HEK293T (cell line): ENCODE data around the gene CAPZA2.
"Not testable (repeated sequence)": the region's sequence is repeated elsewhere in the genome, so short reads cannot be mapped to it uniquely, and the experiment has no call there.

Experiments
- ARNT ChIP-seq: fragments of 450-650 bp; IDR thresholded peaks from 2 replicates; pipeline ENCODE4 v1.6.1; 2017; ENCODE audit warnings: mild to moderate bottlenecking
- BHLHE40 ChIP-seq: fragments of 450-650 bp; IDR thresholded peaks from 2 replicates; pipeline ENCODE4 v1.6.1; 2016; ENCODE audit warnings: mild to moderate bottlenecking, moderate library complexity, borderline replicate concordance
- ELF4 ChIP-seq: fragments of 450-650 bp; IDR thresholded peaks from 2 replicates; pipeline ENCODE4 v1.6.1; 2017; ENCODE audit warnings: antibody characterized with exemption
- FOXA1 ChIP-seq: fragments of 450-650 bp; IDR thresholded peaks from 2 replicates; pipeline ENCODE4 v1.6.1; 2016; ENCODE audit warnings: mild to moderate bottlenecking
- FOXK2 ChIP-seq: fragments of 450-650 bp; IDR thresholded peaks from 2 replicates; pipeline ENCODE4 v1.6.1; 2016; ENCODE audit warnings: mild to moderate bottlenecking
- HDGF ChIP-seq: fragments of 450-650 bp; IDR thresholded peaks from 2 replicates; pipeline ENCODE4 v1.6.1; 2017; ENCODE audit warnings: antibody characterized with exemption, borderline replicate concordance
- NFRKB ChIP-seq: fragments of 450-650 bp; IDR thresholded peaks from 2 replicates; pipeline ENCODE4 v1.6.1; 2016; ENCODE audit warnings: mild to moderate bottlenecking, moderate library complexity
- SP1 ChIP-seq: fragments of 450-650 bp; IDR thresholded peaks from 2 replicates; pipeline ENCODE4 v1.6.1; 2017
- TARDBP ChIP-seq: fragments of 450-650 bp; IDR thresholded peaks from 2 replicates; pipeline ENCODE4 v1.6.1; 2016
- TF ChIP-seq, protein P1 (sequence below): fragments of 450-650 bp; IDR thresholded peaks from 2 replicates; pipeline ENCODE4 v1.6.1; 2016

DNA sequence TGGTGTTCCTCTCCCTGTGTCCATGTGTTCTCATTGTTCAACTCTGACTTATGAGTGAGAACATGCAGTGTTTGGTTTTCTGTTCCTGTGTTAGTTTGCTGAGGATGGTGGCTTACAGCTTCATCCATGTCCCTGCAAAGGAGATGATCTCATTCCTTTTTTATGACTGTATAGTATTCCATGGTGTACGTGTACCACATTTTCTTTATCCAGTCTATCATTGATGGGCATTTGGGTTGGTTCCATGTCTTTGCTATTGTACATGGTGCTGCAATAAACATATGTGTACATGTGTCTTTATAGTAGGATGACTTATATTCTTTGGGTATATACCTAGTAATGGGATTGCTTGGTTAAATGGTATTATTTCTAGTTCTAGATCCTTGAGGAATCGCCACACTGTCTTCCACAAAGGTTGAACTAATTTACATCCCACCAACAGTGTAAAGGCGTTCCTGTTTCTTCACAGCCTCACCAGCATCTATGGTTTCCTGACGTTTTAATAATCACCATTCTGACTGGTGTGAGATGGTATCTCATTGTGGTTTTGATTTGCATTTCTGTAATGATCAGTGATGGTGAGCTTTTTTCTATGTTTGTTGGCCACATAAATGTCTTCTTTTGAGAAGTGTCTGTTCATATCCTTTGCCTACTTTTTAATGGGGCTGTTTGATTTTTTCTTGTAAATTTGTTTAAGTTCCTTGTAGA, 99.7 kb downstream of the CAPZA2 start:
- not testable (repeated sequence) for TF ChIP-seq BHLHE40, FOXA1, TARDBP, SP1, ARNT, ELF4, NFRKB, FOXK2, HDGF
- TF ChIP-seq, protein P1, sequence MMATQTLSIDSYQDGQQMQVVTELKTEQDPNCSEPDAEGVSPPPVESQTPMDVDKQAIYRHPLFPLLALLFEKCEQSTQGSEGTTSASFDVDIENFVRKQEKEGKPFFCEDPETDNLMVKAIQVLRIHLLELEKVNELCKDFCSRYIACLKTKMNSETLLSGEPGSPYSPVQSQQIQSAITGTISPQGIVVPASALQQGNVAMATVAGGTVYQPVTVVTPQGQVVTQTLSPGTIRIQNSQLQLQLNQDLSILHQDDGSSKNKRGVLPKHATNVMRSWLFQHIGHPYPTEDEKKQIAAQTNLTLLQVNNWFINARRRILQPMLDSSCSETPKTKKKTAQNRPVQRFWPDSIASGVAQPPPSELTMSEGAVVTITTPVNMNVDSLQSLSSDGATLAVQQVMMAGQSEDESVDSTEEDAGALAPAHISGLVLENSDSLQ = not testable (repeated sequence)
